ENCODE measurements around the gene STXBP2.

STXBP2 gene

DNA sequence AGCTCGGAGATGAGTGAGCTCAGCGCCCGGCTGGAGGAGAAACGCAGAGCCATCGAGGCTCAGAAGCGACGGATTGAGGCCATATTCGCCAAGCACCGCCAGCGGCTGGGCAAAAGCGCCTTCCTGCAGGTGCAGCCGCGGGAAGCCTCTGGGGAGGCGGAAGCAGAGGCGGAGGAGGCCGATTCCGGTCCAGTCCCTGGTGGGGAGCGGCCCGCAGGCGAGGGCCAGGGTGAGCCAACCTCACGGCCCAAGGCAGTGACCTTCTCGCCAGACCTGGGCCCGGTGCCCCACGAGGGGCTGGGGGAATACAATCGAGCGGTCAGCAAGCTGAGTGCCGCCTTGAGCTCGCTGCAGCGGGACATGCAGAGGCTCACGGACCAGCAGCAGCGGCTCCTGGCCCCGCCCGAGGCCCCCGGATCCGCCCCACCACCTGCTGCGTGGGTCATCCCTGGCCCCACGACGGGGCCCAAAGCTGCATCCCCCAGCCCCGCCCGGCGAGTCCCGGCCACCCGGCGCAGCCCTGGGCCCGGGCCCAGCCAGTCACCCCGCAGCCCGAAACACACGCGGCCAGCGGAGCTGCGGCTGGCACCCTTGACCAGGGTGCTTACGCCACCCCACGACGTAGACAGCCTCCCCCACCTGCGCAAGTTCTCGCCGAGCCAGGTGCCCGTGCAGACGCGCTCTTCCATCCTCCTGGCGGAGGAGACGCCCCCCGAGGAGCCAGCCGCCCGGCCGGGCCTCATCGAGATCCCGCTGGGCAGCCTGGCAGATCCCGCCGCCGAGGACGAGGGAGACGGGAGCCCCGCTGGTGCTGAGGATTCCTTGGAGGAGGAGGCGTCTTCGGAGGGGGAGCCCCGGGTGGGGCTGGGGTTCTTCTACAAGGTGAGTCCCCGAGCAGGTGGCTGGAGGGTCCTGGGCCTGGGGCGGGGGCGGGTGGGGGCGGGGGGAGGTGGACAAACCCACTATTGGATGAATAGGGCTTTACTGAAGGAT is 24.3 kb upstream of the STXBP2 start:
- DNase-seq (ENCODE audit: low read depth in 2 of 2) = no peak

DNA sequence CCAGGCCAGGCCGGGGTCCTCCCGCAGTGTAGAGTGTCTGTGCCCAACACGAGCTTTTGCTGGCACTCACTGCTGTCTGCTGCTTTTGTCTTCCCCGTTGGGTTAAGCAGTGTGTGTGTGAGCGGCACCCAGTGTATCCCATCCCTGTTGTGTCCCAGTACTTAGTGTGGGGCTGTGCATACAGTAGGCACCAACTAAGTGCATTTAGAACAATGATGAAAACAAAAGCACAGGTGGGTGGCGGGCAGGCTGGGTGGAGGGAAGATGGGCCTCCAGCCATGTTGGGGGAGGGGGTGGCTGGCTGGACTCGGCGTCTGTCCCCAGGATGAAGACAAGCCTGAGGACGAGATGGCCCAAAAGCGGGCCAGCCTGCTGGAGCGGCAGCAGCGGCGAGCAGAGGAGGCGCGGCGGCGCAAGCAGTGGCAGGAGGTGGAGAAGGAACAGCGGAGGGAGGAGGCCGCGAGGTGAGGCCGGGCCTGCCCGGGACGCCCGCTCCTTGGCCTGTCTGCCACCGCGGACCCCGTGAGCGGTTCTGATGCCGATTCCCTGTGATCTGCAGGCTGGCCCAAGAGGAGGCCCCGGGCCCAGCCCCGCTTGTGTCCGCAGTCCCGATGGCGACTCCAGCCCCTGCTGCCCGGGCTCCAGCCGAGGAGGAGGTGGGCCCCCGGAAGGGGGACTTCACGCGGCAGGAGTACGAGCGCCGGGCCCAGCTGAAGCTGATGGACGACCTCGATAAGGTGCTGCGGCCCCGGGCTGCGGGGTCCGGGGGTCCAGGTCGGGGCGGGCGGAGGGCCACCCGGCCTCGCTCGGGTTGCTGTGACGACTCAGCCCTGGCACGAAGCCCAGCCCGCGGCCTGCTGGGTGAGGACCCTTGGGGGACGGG is 21.8 kb upstream of the STXBP2 start:
- no peak for DNase-seq (ENCODE audit: low read depth in 2 of 2)

DNA sequence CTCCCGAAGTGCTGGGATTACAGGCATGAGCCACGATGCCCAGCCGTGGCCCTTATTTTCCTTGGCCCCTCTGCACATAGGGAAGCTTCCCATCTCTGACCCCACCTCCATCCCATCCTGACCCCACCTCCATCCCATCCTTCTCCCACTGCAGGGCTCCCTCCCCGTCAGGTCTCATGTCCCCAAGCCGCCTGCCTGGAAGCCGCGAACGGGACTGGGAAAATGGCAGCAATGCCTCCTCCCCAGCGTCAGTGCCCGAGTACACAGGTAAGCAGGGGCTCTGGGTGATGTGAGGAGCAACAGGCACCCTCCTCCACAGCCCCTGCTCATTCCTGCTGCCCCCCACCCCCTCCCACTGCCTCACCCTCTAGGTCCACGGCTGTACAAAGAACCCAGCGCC is 19.7 kb upstream of the STXBP2 start:
- no peak for DNase-seq (ENCODE audit: low read depth in 2 of 2)

DNA sequence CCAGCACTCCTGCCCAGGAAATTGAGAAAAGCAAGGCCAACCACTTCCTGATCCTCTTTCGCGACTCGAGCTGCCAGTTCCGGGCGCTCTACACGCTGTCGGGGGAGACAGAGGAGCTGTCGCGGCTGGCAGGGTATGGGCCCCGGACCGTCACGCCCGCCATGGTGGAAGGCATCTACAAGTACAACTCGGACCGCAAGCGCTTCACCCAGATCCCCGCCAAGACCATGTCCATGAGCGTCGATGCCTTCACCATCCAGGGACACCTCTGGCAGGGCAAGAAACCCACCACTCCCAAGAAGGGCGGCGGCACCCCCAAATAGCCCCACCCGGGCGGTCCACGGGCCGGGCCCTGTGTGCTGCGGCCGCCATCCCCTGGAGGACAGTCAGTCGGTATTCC is 19.2 kb upstream of the STXBP2 start:
- DNase-seq (ENCODE audit: low read depth in 2 of 2) = no peak

DNA sequence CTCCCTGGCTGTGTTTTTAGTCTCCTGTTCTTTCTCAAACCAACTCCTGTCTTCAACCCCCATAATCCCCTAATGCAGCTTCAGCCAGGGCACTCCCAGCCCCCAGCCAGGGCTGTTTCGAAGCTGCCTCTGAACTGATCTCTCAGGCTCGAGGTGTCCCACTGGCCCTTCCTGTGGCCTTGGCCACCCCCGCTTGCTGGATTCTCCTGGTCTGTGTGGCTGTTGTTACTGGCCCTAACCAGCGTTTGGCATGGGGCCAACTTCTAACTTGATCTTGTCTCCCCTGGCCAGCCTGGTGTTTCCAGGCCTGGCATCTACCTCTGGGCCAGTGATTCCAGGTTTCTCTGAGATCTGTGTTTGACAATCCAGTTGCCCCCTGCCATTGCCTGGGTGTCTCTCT is 18.6 kb upstream of the STXBP2 start:
- no peak for DNase-seq (ENCODE audit: low read depth in 2 of 2)

DNA sequence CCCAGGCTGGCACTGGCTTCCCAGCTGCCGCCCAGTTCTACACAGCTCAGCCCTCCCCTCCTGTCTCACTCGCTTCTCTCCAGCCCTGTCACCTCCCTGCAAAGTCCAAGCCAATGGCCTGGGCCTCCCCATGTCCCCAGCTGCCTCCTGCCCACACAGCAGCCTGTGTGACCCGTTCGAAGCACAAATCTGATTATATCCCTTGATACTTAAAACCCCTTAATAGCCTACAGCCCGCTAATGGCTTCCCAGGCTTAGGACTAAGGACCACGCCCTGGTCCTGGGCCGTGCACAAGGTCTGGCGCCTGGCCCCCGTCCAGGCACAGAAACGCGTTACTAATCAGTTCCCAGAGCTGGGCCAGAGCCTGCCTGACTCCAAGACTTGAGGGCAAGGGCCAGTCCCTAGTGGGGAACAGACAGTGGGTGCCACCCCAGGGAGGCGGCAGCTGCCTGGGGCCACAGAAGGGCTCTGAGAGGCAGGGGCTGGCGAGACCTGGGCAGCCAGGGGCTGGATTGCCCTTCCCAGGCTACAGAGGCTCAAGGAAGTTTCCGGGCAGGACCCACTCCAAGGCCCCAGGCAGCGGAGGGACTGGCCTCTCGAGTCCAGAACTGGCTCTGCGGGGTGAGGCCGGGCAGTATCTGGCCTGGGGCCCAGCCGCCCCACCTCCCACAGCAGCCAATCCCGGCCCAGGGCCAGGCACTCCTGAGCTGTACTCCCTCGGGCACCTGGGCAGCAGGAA is 18.0 kb upstream of the STXBP2 start:
- DNase-seq (ENCODE audit: low read depth in 2 of 2) = no peak

DNA sequence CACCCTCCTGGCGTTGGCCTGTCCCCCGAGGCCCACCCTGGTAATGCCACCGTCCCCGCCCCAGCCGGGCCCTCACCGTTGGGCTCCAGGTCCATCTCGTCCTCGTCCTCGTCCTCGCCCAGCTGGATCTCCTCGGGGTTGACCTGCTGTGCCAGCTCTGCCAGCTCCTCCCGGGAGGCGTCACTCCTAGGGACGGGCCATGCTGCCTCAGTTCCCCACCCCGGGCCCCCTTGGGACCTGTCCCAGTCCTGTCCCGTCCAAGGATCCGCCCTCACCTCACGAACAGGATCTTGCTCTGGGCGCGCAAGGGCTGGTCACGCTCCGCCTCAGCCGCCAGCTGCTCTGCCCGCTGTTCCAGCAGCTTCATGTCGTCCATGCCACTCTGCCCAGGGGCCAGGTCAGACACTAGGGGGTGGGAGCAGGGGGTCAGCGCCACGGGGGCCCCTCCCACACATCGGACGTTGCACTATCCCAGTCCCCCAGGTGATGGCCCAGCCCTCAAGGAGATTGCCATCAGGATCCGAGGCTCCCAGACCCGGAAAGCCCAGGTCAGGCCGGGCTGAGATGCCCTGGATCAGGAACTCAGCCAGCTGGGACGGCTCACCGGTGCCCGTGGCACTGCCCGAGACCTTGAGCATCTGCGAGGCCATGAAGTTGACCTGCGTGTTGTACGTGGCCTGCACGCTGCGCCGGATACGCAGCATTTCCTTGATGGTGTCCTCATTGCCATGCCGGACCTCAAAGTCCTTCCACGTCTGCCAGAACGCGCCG is 17.1 kb upstream of the STXBP2 start:
- no peak for DNase-seq (ENCODE audit: low read depth in 2 of 2)

DNA sequence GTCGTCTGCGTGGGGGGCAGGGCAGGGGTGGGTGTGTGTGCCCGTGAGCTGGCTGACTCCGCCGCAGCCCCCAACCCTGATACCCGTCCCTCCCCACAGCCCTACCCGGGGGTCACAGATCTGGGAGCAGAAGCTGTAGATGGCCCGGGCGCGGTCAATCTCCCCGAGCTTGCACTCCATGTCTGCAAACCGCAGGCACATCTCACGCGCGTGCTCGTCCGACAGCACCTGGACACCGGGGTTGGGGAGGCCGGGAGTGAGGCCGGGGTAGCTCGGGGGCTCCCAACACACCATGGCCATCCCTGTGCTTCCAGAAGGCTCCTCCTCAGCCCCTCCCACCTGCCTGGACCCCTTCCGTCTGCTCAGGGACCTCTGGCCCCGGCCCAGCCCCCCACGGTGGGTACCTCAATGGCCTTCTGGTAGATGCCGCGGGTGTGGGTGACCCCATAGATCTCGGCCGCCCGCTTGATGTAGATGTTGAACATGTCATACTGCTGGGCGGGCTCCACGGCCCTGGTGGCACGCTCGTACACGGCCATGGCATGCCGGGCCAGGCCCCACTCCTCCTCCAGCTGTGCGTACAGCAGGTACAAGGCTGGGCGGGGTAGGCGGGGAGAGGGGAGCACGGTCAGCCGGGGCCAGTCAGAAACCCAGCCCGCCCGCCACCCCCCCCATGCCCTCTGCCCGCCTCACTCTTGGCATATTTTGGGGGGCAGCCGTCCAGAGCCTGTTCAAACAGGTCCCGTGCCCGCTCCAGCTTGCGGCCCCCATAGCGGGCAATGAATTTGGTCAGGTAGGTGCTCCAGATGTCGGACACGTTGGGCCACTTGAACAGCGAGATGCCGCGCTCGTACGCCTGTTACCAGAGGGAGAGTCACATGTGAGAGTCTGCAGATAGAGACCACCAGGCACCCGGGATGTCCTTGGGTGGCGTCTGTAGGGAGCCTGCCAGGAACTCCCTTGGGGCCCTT is 16.2 kb upstream of the STXBP2 start:
- no peak for DNase-seq (ENCODE audit: low read depth in 2 of 2)

DNA sequence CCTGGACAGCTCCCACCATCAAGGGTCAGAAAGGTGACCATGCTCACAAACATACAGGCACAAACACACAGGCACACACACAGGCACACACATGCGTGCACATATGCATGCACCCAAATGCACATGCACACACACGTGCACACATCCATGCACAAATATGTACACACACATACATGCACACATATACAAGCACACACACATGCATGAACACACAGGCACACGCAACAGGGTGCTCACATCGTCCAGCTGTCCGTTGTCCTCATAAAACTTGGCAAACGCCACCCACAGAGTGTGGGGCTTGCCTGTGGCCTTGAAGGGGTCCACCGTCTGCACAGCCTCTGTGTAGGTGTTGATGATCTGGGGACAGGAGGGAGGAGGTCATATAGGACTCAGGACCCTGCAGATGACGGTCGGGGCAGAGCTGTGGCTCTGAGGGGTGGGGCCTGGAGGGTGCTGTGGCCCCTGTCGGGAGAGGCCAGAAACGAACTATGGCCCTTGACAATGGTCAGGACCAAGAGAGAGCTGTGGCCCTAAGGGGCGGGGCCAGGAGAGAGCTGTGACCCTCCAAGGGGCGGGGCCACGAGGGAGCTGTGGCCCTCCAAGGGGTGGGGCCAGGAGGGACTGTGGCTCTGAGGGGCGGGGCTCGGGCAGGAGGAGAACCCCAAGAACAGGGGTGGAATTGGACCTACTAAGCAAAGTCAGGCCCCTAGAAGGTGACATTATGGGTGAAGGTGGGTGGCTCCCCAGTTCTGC is 13.8 kb upstream of the STXBP2 start:
- DNase-seq (ENCODE audit: low read depth in 2 of 2) = no peak

DNA sequence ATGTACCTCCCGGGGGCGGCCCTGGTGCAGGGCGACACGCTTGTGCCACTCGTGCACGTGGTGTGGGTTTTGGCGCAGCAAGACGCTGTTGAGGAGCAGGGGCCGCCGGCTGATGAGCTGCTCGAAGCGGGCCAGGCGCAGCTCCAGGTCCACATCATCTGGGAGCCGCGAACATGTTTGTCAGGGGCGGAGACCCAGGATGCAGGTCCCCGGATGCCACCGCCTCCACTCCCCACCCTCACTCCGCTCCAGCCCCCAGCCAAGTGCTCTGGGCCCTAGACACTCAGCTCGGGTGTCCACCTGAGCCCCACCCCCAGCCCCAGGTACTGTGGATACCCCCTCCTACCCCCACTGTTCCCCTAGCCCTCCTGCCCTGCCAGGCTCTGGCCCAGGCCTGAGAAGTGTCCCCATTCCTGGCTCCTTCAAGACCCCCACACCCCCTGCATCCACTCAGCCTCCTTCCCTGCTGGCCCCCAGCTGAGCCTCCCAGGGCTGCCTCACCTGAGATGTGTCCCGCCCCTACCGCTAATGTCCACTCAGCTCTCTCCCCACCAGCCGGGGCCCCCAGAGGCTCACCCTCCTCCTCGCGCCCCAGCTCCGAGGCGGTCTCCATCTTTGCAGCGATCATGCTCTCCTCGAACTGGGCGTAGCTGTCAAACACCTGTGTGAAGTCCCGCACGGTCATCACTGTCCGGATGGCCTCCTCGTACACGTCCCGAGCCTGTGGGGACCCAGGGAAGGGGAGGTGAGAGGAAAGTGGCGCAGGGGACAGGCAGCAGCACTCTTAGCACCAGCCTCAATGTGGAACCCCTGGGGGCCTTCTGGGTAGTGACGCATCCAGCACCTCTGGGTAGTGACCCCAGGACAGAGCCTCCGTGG is 12.9 kb upstream of the STXBP2 start:
- DNase-seq (ENCODE audit: low read depth in 2 of 2) = no peak

DNA sequence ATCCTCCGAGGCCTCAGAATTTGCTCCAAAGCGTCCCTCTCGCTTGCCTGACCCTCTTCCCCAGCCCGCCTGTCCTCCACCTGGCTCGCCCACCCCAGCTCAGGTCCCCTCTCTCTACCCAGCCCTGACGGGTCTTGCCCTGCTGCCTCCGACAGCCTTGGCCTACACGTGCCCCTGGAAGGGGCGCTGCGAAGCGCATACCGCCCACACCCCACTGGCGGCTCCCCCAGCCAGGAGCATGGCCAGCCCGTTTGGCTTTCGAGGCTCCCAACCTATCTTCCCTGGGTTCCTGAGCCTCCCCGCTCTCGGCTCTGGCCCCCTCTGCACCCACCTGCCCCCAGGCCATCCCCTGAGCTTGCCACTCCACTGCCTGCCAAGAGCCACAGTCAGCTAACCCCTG is 12.1 kb upstream of the STXBP2 start:
- DNase-seq (ENCODE audit: low read depth in 2 of 2) = no peak

DNA sequence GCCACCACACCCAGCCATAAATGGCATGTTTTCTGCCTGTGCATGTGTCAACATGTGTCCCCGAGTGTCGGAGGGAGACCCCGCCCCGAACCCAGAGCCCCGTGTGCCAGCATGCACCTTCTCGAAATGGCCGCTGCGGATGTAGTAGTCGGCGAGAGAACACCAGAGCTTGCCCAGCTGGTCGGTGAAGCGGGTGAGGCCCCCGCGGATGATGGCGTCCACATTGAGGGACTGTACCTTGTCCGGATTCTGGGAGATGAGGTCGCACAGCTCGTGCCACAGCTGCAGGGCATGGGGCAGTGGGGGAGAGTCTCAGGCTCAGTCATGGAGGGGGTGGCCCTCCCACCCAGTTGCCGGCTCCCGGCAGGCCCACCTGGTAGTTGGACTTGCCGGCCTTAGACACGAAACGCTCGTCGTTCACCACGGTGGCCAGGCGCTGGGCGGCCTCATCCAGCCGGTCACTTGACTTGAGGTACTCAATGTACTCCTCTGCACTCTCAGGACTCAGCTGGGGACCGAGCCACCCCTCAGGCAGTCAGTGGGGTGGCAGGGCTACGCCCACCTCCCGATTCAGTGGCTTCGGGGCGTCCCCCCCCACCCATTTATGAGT is 11.0 kb upstream of the STXBP2 start:
- DNase-seq (ENCODE audit: low read depth in 2 of 2) = no peak

DNA sequence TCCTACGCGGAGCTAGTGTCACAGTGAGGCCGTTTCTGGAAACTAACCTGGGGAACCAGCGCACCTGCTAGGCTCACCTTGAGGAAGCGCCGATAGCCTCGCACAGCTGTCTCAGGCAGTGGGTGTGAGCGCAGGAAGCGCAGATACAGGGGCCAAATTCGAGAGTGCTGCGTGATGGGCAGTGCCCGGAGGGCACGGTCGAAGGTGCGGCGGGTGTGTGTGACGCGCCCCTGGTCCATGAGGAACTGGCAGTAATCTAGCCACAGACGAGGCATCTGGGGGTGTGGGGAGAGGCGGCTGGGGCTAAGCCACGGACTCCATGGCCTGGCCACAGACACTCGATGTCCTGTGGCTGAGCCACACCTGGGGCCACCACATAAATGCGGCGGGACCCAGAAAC is 9.7 kb upstream of the STXBP2 start:
- no peak for DNase-seq (ENCODE audit: low read depth in 2 of 2)

DNA sequence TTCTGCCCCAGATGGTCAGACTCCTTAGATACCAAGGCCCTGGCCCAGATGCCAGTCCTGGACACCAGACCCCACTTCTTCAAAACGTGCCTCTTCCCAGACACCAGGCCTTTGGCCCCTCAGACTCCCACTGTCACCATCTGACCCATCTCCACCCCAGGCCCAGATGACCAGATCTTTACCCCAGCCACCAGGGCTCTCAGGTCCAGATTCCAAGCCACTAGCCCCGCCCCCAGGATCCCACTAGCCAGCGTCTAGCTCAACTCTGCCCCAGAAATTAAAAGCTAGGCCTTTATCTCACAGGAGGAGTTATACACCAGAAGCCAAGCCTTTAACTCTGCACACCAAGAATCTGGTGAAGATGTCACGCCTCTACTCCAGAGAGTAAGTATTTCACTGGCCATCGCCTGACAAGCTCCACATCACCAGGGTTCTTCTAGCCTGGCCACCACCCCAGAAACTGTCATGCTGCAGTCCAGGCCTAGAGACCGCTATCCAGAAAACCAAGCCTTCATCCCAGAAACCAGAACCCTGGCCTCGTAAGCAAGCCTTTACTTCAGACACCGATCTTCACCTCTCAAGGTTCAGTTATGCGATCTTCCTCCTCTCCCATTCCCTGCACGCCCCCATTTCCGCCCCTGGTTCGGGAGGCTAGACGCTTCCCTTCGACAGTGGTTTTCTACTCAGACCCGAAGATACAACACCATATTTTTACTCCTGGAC is 8.2 kb upstream of the STXBP2 start:
- no peak for DNase-seq (ENCODE audit: low read depth in 2 of 2)

DNA sequence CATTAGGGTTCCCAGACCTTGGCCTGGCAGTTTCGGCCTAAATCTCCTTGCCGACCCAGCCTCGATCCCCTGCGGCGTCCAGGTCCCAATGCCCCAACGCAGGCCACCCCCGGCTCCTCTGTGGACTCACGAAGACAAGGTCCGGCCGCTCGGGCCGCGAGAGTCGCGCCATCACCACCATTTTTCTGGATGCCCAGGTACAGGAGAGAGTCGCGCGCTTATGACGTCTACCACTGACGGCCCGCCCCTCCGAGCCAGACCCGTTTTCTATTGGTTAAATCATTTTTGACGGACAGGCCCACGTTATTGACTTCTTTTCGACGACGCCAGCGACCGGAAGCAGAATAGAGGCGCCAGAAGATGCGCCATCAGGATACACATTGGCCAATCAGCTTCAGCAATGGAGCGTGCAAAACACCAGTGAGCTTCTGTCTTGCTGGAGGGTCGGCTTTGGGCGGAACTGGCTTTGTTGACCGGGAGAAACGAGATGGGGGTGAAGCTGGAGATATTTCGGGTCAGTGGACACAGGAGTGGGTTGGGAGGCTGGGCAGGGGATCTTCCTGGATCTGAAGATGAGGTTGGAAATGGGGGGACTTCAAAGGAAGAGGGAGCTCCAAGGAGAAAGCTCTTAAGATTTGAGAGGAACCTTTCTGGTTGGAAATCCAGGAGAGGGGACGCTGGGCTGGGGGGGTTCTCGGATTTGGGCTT is 7.4 kb upstream of the STXBP2 start, which contains the start of the genes PET100 and XAB2:
Gene PET100 (plus strand): TSS at position 447 of the 708 bp plus-strand sequence. CDS start 41 bp downstream, at position 488.
Gene XAB2 (minus strand): TSS at position 199 of the 708 bp plus-strand sequence. CDS start 18 bp downstream, at position 181.
- peak; percentile 86 to 90 for DNase-seq (ENCODE audit: low read depth in 2 of 2)

DNA sequence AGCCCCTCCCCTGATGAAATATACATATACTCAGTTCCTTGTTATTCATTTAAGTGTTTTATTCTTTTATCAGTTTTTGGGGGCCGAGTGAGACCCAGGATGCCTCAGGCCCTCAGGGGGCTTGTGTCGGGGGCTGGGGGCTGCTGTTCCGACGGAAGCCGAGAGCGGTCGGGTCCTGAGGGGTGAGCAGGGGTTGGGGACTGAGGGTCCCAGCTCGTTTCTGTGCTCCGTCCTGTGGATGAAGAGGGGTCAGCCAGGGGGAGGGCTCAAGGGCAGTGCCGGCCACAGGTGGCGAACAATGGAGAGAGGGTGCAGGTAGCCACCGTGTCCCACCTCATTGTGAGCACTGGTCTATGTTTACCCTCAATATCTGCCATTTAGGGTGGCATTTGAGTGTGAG is 5.3 kb upstream of the STXBP2 start:
- no peak for DNase-seq (ENCODE audit: low read depth in 2 of 2)

Measured in activated CD8-positive, alpha-beta memory T cell treated with anti-CD3 and anti-CD28 coated beads for 4 hours (primary cell).